H9 (cell line): ENCODE data around the gene DDX39A. TPM values are rescaled to one million over a fixed set of nuclear protein-coding genes. Genes with fewer than 3 reads are reported as not detected.

Experiments
- DNase-seq: peaks from one replicate; pipeline ENCODE4 v3.0.0-alpha.2; 2017
- H2AFZ ChIP-seq: one replicate; pipeline ENCODE4 v1.6.1; 2013; ENCODE audit warnings: mild to moderate bottlenecking, low read length, control low read depth, moderate library complexity
- H2AK5ac ChIP-seq: 2 replicates; pipeline ENCODE4 v1.6.1; 2013; ENCODE audit warnings: low read length, control low read depth, mixed read lengths; ENCODE audit not compliant: insufficient read length
- H2BK120ac ChIP-seq: one replicate; pipeline ENCODE4 v1.6.1; 2013; ENCODE audit warnings: low read depth, mild to moderate bottlenecking, low read length, control low read depth, inconsistent platforms; ENCODE audit not compliant: poor library complexity, severe bottlenecking
- H2BK12ac ChIP-seq: 2 replicates; pipeline ENCODE4 v1.6.1; 2013; ENCODE audit warnings: low read length, control low read depth, mixed read lengths, low read depth; ENCODE audit not compliant: insufficient read length
- H2BK15ac ChIP-seq: 2 replicates; pipeline ENCODE4 v1.6.1; 2013; ENCODE audit warnings: low read depth, low read length, control low read depth
- H2BK20ac ChIP-seq: one replicate; pipeline ENCODE4 v1.6.1; 2013; ENCODE audit warnings: low read depth, mild to moderate bottlenecking, low read length, control low read depth, inconsistent platforms; ENCODE audit not compliant: poor library complexity, severe bottlenecking
- H2BK5ac ChIP-seq: 2 replicates; pipeline ENCODE4 v1.6.1; 2013; ENCODE audit warnings: low read length, control low read depth, mixed read lengths; ENCODE audit not compliant: insufficient read length
- H3K14ac ChIP-seq: 2 replicates; pipeline ENCODE4 v1.6.1; 2013; ENCODE audit warnings: low read length, control low read depth; ENCODE audit not compliant: insufficient read depth
- H3K18ac ChIP-seq: 2 replicates; pipeline ENCODE4 v1.6.1; 2013; ENCODE audit warnings: low read depth, mild to moderate bottlenecking, mixed read lengths, low read length, control low read depth; ENCODE audit not compliant: insufficient read length
- H3K23ac ChIP-seq: 2 replicates; pipeline ENCODE4 v1.6.1; 2013; ENCODE audit warnings: low read length, control low read depth, mixed read lengths, low read depth; ENCODE audit not compliant: insufficient read length
- H3K23me2 ChIP-seq: 2 replicates; pipeline ENCODE4 v1.6.1; 2013; ENCODE audit warnings: low read depth, mild to moderate bottlenecking, mixed read lengths, low read length, control low read depth; ENCODE audit not compliant: insufficient read length, poor library complexity, severe bottlenecking
- H3K27ac ChIP-seq: 2 replicates; pipeline ENCODE4 v1.5.1; 2013; ENCODE audit warnings: low read length, control low read depth, mixed read lengths, low read depth; ENCODE audit not compliant: insufficient read length
- H3K27me3 ChIP-seq: 2 replicates; pipeline ENCODE4 v1.6.1; 2013; ENCODE audit warnings: low read length, control low read depth, inconsistent platforms; ENCODE audit not compliant: insufficient read depth
- H3K4ac ChIP-seq: 2 replicates; pipeline ENCODE4 v1.6.1; 2013; ENCODE audit warnings: low read depth, mild to moderate bottlenecking, control low read depth, inconsistent platforms, low read length, moderate library complexity
- H3K4me1 ChIP-seq: 2 replicates; pipeline ENCODE4 v1.6.1; 2013; ENCODE audit warnings: low read length, control low read depth, inconsistent platforms; ENCODE audit not compliant: insufficient read depth
- H3K4me2 ChIP-seq: 2 replicates; pipeline ENCODE4 v1.6.1; 2013; ENCODE audit warnings: low read length, control low read depth, mixed read lengths; ENCODE audit not compliant: insufficient read length, insufficient read depth
- H3K56ac ChIP-seq: 2 replicates; pipeline ENCODE4 v1.6.1; 2013; ENCODE audit warnings: low read depth, mild to moderate bottlenecking, mixed read lengths, low read length, control low read depth; ENCODE audit not compliant: insufficient read length
- H3K79me1 ChIP-seq: 2 replicates; pipeline ENCODE4 v1.6.1; 2013; ENCODE audit warnings: low read depth, mild to moderate bottlenecking, moderate library complexity, low read length, control low read depth, inconsistent platforms; ENCODE audit not compliant: insufficient read depth, poor library complexity, severe bottlenecking
- H3K79me2 ChIP-seq: 2 replicates; pipeline ENCODE4 v1.6.1; 2013; ENCODE audit warnings: low read length, control low read depth, inconsistent platforms; ENCODE audit not compliant: insufficient read depth
- H3K9ac ChIP-seq: 2 replicates; pipeline ENCODE4 v1.6.1; 2013; ENCODE audit warnings: low read length, control low read depth, mixed read lengths; ENCODE audit not compliant: insufficient read length; ENCODE audit errors: extremely low read depth
- H3K9me3 ChIP-seq: one replicate; pipeline ENCODE4 v1.6.1; 2013; ENCODE audit warnings: low read depth, low read length, inconsistent platforms; ENCODE audit not compliant: control insufficient read depth
- H3T11ph ChIP-seq: one replicate; pipeline ENCODE4 v1.6.1; 2013; ENCODE audit warnings: mild to moderate bottlenecking, low read length, control low read depth, inconsistent platforms
- H4K20me1 ChIP-seq: one replicate; pipeline ENCODE4 v1.6.1; 2013; ENCODE audit not compliant: control insufficient read depth, insufficient read length, insufficient read depth
- H4K5ac ChIP-seq: 2 replicates; pipeline ENCODE4 v1.6.1; 2013; ENCODE audit warnings: low read depth, mild to moderate bottlenecking, mixed read lengths, low read length, control low read depth; ENCODE audit not compliant: insufficient read length
- H4K8ac ChIP-seq: replicated peaks from 2 replicates; pipeline ENCODE4 v1.6.1; 2013; ENCODE audit warnings: low read length, control low read depth, mixed read lengths, low read depth; ENCODE audit not compliant: insufficient read length
- H4K91ac ChIP-seq: 2 replicates; pipeline ENCODE4 v1.6.1; 2013; ENCODE audit warnings: low read depth, mild to moderate bottlenecking, moderate library complexity, mixed read lengths, low read length, control low read depth; ENCODE audit not compliant: insufficient read length
- H3K27ac Mint-ChIP-seq, 3 experiments: 2 replicates in 2 of 3; 3 replicates in 1 of 3; pipeline ENCODE4 v1.8.0; 2020 to 2021; ENCODE audit warnings: mixed read lengths in 3 of 3, mild to moderate bottlenecking in 1 of 3, moderate library complexity in 1 of 3
- H3K27me3 Mint-ChIP-seq: 2 replicates; pipeline ENCODE4 v1.8.0; 2021; ENCODE audit warnings: low read depth, mild to moderate bottlenecking, moderate library complexity, mixed read lengths
- H3K36me3 Mint-ChIP-seq, 3 experiments: 2 replicates in 2 of 3; 3 replicates in 1 of 3; pipeline ENCODE4 v1.8.0; 2020 to 2021; ENCODE audit warnings: low read depth in 3 of 3, mixed read lengths in 3 of 3; ENCODE audit not compliant: insufficient read depth in 1 of 3
- H3K4me1 Mint-ChIP-seq, 2 experiments: 2 replicates each; pipeline ENCODE4 v1.8.0; 2020; ENCODE audit warnings: mixed read lengths in 2 of 2
- H3K4me3 Mint-ChIP-seq, 2 experiments: 2 replicates in 1 of 2; 3 replicates in 1 of 2; pipeline ENCODE4 v1.8.0; 2020 to 2021; ENCODE audit warnings: mild to moderate bottlenecking in 2 of 2, mixed read lengths in 2 of 2, moderate library complexity in 1 of 2
- H3K9me3 Mint-ChIP-seq, 2 experiments: 2 replicates in 1 of 2; 3 replicates in 1 of 2; pipeline ENCODE4 v1.8.0; 2020; ENCODE audit warnings: mild to moderate bottlenecking in 2 of 2, mixed read lengths in 2 of 2, moderate library complexity in 1 of 2
- CTCF ChIP-seq: fragments of 200-600 bp; sonication (generic); conservative IDR thresholded peaks from 3 replicates; pipeline ENCODE4 v1.8.0; 2021; ENCODE audit warnings: antibody characterized with exemption, mild to moderate bottlenecking
- WGBS: extraction: QIAGEN DNeasy Blood & Tissue Kit; methylation state at CpG from one replicate; pipeline ENCODE4 v1.1.7; 2013; ENCODE audit warnings: missing lambda C conversion rate, low lambda C conversion rate, mixed read lengths; ENCODE audit not compliant: insufficient read length; ENCODE audit errors: extremely low coverage; 5-methylcytosine and 5-hydroxymethylcytosine counted together
- total RNA-seq: library from RNA; stranded (reverse); gene quantifications from 2 replicates; pipeline ENCODE4 v1.2.1, GENCODE V29; 2021

DDX39A gene
- total RNA-seq, 1 experiment from 2014 or later: 137 TPM

GRCh38 chr19:14439014-14439413 lies 19.9 kb upstream of the DDX39A start:
- H3K36me3 Mint-ChIP-seq: peaks cover 18 to 31% (median 23%) of the 10 kb centered on the region in 3 experiments
- no peak overlapping the region for H2BK5ac ChIP-seq
- no peak overlapping the region for H2BK120ac ChIP-seq
- TF ChIP-seq CTCF: no peak
- H4K8ac ChIP-seq: no peak overlapping the region
- H2AK5ac ChIP-seq: no peak overlapping the region
- H2AFZ ChIP-seq: no peak overlapping the region
- H3K23me2 ChIP-seq: peaks cover under 1% of the 10 kb centered on the region
- no peaks in the 10 kb centered on the region for H3K27me3 Mint-ChIP-seq
- H3K23ac ChIP-seq: no peak overlapping the region
- H4K91ac ChIP-seq: no peak overlapping the region
- H4K5ac ChIP-seq: no peak overlapping the region
- H4K20me1 ChIP-seq: peaks cover 3% of the 10 kb centered on the region
- no peak for DNase-seq
- H2BK20ac ChIP-seq: no peak overlapping the region
- no CpG with 5 or more reads among the region's 9 CpGs for WGBS
- H3K56ac ChIP-seq: no peak overlapping the region
- H3T11ph ChIP-seq: no peak overlapping the region
- H3K9me3 ChIP-seq: no peaks in the 10 kb centered on the region
- H3K4me2 ChIP-seq: no peak overlapping the region
- no peak overlapping the region for H3K27ac ChIP-seq
- H3K4me1 Mint-ChIP-seq: peaks cover 12 to 13% of the 10 kb centered on the region in 2 experiments
- H3K18ac ChIP-seq: no peak overlapping the region
- peaks cover 4% of the 10 kb centered on the region for H3K79me1 ChIP-seq
- no peak overlapping the region for H3K4me3 Mint-ChIP-seq
- no peak overlapping the region for H3K14ac ChIP-seq
- H2BK12ac ChIP-seq: no peak overlapping the region
- no peaks in the 10 kb centered on the region for H3K27me3 ChIP-seq
- H3K79me2 ChIP-seq: peaks cover 3% of the 10 kb centered on the region; the same call in 1 of the 2 replicates
- H3K9ac ChIP-seq: no peak overlapping the region
- no peaks in the 10 kb centered on the region for H3K9me3 Mint-ChIP-seq
- peak overlapping the region; percentile 5 to 92 (median 66); a peak in 4 of 7 replicates for H3K27ac Mint-ChIP-seq
- no peak overlapping the region for H3K4ac ChIP-seq
- H3K4me1 ChIP-seq: no peaks in the 10 kb centered on the region
- H2BK15ac ChIP-seq: no peak overlapping the region
